T-helper 17 cell (primary cell): Measurements from ENCODE around the gene PPP4R2. TPM values are rescaled to one million over a fixed set of nuclear protein-coding genes. Genes with fewer than 3 reads are reported as not detected.

Experiments used
- ATAC-seq: fragments of 150-1000 bp; cut with Tn5 transposase; 2 replicates; pipeline ENCODE4 v1.10.0; 2021; ENCODE audit warnings: mild to moderate bottlenecking, moderate library complexity
- DNase-seq, 3 donors: peaks; one replicate each; pipeline versions ENCODE4 v3.0.0 to v3.0.0-alpha.2; 2020 to 2021
- H3K9me3 ChIP-seq: one replicate; pipeline ENCODE4 v1.7.0; 2013; ENCODE audit warnings: low read length, mild to moderate bottlenecking; ENCODE audit not compliant: control insufficient read depth, poor library complexity, severe bottlenecking
- H3K27ac Mint-ChIP-seq: one replicate; pipeline ENCODE4 v1.8.0; 2022; ENCODE audit warnings: mild to moderate bottlenecking, moderate library complexity, mixed read lengths
- H3K27me3 Mint-ChIP-seq: one replicate; pipeline ENCODE4 v1.8.0; 2022; ENCODE audit warnings: mixed read lengths
- H3K36me3 Mint-ChIP-seq: one replicate; pipeline ENCODE4 v1.8.0; 2022; ENCODE audit warnings: low read depth, mixed read lengths
- H3K4me1 Mint-ChIP-seq: one replicate; pipeline ENCODE4 v1.8.0; 2022; ENCODE audit warnings: mild to moderate bottlenecking, mixed read lengths
- H3K4me3 Mint-ChIP-seq: one replicate; pipeline ENCODE4 v1.8.0; 2022; ENCODE audit warnings: mild to moderate bottlenecking, moderate library complexity, mixed read lengths
- total RNA-seq, 4 donors: library from RNA in 2 of 4; stranded (reverse) in 2 of 4; gene quantifications; one replicate each; pipeline ENCODE4 v1.2.3 and lab custom pipeline; 2022 to 2026

PPP4R2 gene
- total RNA-seq, 2 donors from 2014 or later = 60.1 to 65.1 TPM

GRCh38 chr3:72964633-72965032 lies 32.0 kb upstream of the PPP4R2 start:
- H3K4me3 Mint-ChIP-seq = no peak overlapping the region
- no peak for DNase-seq
- H3K27me3 Mint-ChIP-seq = no peaks in the 10 kb centered on the region
- peak overlapping the region; percentile 80 for H3K27ac Mint-ChIP-seq
- ATAC-seq = no peak
- peaks cover 4% of the 10 kb centered on the region for H3K36me3 Mint-ChIP-seq
- peaks cover 31% of the 10 kb centered on the region for H3K4me1 Mint-ChIP-seq
- no peaks in the 10 kb centered on the region for H3K9me3 ChIP-seq

- no peak for DNase-seq
- no peaks in the 10 kb centered on the region for H3K9me3 ChIP-seq
- no peak for ATAC-seq
- H3K27me3 Mint-ChIP-seq = no peaks in the 10 kb centered on the region
- H3K36me3 Mint-ChIP-seq = no peaks in the 10 kb centered on the region
- H3K27ac Mint-ChIP-seq = no peak overlapping the region
- peaks cover 13% of the 10 kb centered on the region for H3K4me1 Mint-ChIP-seq
- H3K4me3 Mint-ChIP-seq = no peak overlapping the region
These were observed 28.3 kb upstream of the PPP4R2 start for GRCh38 chr3:72968266-72968664.

- peaks cover 11% of the 10 kb centered on the region for H3K4me1 Mint-ChIP-seq
- no peaks in the 10 kb centered on the region for H3K36me3 Mint-ChIP-seq
- DNase-seq (no peak), ATAC-seq (no peak)
- H3K27me3 Mint-ChIP-seq = no peaks in the 10 kb centered on the region
- H3K27ac Mint-ChIP-seq = no peak overlapping the region
- H3K9me3 ChIP-seq = no peaks in the 10 kb centered on the region
- no peak overlapping the region for H3K4me3 Mint-ChIP-seq
These were observed 26.8 kb upstream of the PPP4R2 start for GRCh38 chr3:72969766-72970165.

- no peak overlapping the region for H3K27ac Mint-ChIP-seq
- DNase-seq (no peak), ATAC-seq (no peak)
- no peaks in the 10 kb centered on the region for H3K9me3 ChIP-seq
- H3K27me3 Mint-ChIP-seq = no peaks in the 10 kb centered on the region
- H3K4me1 Mint-ChIP-seq = peaks cover under 1% of the 10 kb centered on the region
- H3K4me3 Mint-ChIP-seq = no peak overlapping the region
- H3K36me3 Mint-ChIP-seq = no peaks in the 10 kb centered on the region
These were observed 25.7 kb upstream of the PPP4R2 start for GRCh38 chr3:72970942-72971341.

- Mint-ChIP-seq H3K4me1 (no peaks in the 10 kb centered on the region), H3K36me3 (no peaks in the 10 kb centered on the region), H3K27me3 (no peaks in the 10 kb centered on the region), H3K27ac (no peak overlapping the region), H3K4me3 (no peak overlapping the region)
- H3K9me3 ChIP-seq = no peaks in the 10 kb centered on the region
- DNase-seq (no peak), ATAC-seq (no peak)
These were observed 23.9 kb upstream of the PPP4R2 start for GRCh38 chr3:72972706-72973030.

GRCh38 chr3:72973031-72973723 lies 23.4 kb upstream of the PPP4R2 start:
- H3K9me3 ChIP-seq = no peaks in the 10 kb centered on the region
- H3K27ac Mint-ChIP-seq = no peak overlapping the region
- no peaks in the 10 kb centered on the region for H3K27me3 Mint-ChIP-seq
- no peak overlapping the region for H3K4me3 Mint-ChIP-seq
- no peak for ATAC-seq
- no peak for DNase-seq
- H3K36me3 Mint-ChIP-seq = no peaks in the 10 kb centered on the region
- no peaks in the 10 kb centered on the region for H3K4me1 Mint-ChIP-seq

GRCh38 chr3:72973786-72974185 lies 22.8 kb upstream of the PPP4R2 start:
- Mint-ChIP-seq H3K4me3 (no peak overlapping the region), H3K27ac (no peak overlapping the region), H3K4me1 (no peaks in the 10 kb centered on the region), H3K27me3 (no peaks in the 10 kb centered on the region), H3K36me3 (no peaks in the 10 kb centered on the region)
- ATAC-seq (no peak), DNase-seq (no peak)
- no peaks in the 10 kb centered on the region for H3K9me3 ChIP-seq

GRCh38 chr3:72974956-72975355 lies 21.7 kb upstream of the PPP4R2 start:
- Mint-ChIP-seq H3K27me3 (no peaks in the 10 kb centered on the region), H3K4me1 (no peaks in the 10 kb centered on the region), H3K36me3 (peaks cover 5% of the 10 kb centered on the region), H3K4me3 (no peak overlapping the region), H3K27ac (no peak overlapping the region)
- ATAC-seq (no peak), DNase-seq (no peak)
- H3K9me3 ChIP-seq = no peaks in the 10 kb centered on the region

- Mint-ChIP-seq H3K36me3 (peaks cover 6% of the 10 kb centered on the region), H3K4me1 (no peaks in the 10 kb centered on the region), H3K27ac (no peak overlapping the region), H3K4me3 (no peak overlapping the region), H3K27me3 (no peaks in the 10 kb centered on the region)
- no peak for DNase-seq
- H3K9me3 ChIP-seq = no peaks in the 10 kb centered on the region
- no peak for ATAC-seq
These were observed 20.3 kb upstream of the PPP4R2 start for GRCh38 chr3:72976281-72976741.

GRCh38 chr3:72977060-72977808 lies 19.4 kb upstream of the PPP4R2 start:
- H3K4me1 Mint-ChIP-seq = no peaks in the 10 kb centered on the region

GRCh38 chr3:72982609-72983366 lies 13.8 kb upstream of the PPP4R2 start:
- Mint-ChIP-seq H3K27ac (no peak overlapping the region), H3K27me3 (no peaks in the 10 kb centered on the region), H3K4me3 (no peak overlapping the region), H3K4me1 (no peaks in the 10 kb centered on the region), H3K36me3 (peaks cover 9% of the 10 kb centered on the region)
- no peak for DNase-seq
- no peak for ATAC-seq
- no peaks in the 10 kb centered on the region for H3K9me3 ChIP-seq

More at GRCh38 chr3:72977060-72977808, 19.4 kb upstream of the PPP4R2 start:
- no peaks in the 10 kb centered on the region for H3K9me3 ChIP-seq
- no peak overlapping the region for H3K4me3 Mint-ChIP-seq
- ATAC-seq (peak; percentile 52), DNase-seq (no peak)
- H3K27me3 Mint-ChIP-seq = no peaks in the 10 kb centered on the region
- H3K27ac Mint-ChIP-seq = no peak overlapping the region
- peaks cover 6% of the 10 kb centered on the region for H3K36me3 Mint-ChIP-seq

- no peaks in the 10 kb centered on the region for H3K27me3 Mint-ChIP-seq
- H3K27ac Mint-ChIP-seq = no peak overlapping the region
- peaks cover 4% of the 10 kb centered on the region for H3K36me3 Mint-ChIP-seq
- DNase-seq = no peak
- H3K4me3 Mint-ChIP-seq = no peak overlapping the region
- no peaks in the 10 kb centered on the region for H3K4me1 Mint-ChIP-seq
- no peak for ATAC-seq
- no peaks in the 10 kb centered on the region for H3K9me3 ChIP-seq
These were observed 11.0 kb upstream of the PPP4R2 start for GRCh38 chr3:72985576-72985975.

GRCh38 chr3:72990701-72991395 lies 5.8 kb upstream of the PPP4R2 start:
- no peaks in the 10 kb centered on the region for H3K36me3 Mint-ChIP-seq
- H3K9me3 ChIP-seq = no peaks in the 10 kb centered on the region
- no peak overlapping the region for H3K4me3 Mint-ChIP-seq
- DNase-seq (no peak), ATAC-seq (no peak)
- H3K27ac Mint-ChIP-seq = no peak overlapping the region
- peaks cover 2% of the 10 kb centered on the region for H3K4me1 Mint-ChIP-seq
- H3K27me3 Mint-ChIP-seq = no peaks in the 10 kb centered on the region
